ENCODE data around the gene AOPEP.

AOPEP gene

GRCh38 chr9:94782355-94783101, 56.0 kb downstream of the AOPEP start:
- H3K4me3 ChIP-seq (ENCODE audit: low read depth in 1 of 2, low read length in 2 of 2): no peak overlapping the region
- no peaks in the 10 kb centered on the region for H3K9me3 ChIP-seq (ENCODE audit: control insufficient read depth in 1 of 2, low read length in 2 of 2)
- no peaks in the 10 kb centered on the region for H3K27me3 ChIP-seq (ENCODE audit: low read depth, low read length)
- H3K4me1 ChIP-seq (ENCODE audit: control insufficient read depth in 1 of 2, insufficient read depth in 2 of 2, low read length in 2 of 2): peaks cover 0 to 4% of the 10 kb centered on the region in 2 donors
- no peaks in the 10 kb centered on the region for H3K36me3 ChIP-seq (ENCODE audit: control insufficient read depth in 1 of 2, insufficient read depth in 2 of 2, low read length in 2 of 2)
- H3K27ac ChIP-seq (ENCODE audit: low read length): peak overlapping the region; percentile 58

DNA sequence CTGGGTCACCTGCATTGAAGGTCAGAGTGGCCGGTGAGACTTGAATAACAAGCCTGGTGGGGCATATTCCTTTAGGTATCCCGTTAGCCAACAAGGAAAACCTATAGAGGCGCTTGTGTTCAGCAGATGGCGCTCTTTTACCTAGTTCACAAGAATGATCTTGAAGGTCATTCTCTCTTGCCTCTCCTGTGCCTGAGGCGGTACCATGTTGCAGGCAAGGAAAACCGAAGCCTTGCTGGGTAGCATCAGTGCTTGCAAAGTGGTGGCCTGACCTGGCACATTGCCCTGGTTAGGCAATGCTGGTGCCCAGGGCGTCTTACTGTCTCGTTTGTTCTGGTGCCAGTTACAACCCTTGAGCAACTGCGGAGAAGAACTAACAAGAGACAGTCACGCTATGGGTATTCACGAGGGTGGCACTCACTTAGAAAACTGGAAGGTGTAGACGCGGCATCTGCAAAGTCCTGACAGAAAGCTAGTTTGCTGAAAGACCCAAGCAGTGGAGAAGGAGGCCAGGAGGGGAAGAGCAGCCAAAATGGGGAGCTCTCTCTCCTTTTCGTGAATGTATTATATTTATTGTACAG, 56.7 kb downstream of the AOPEP start:
- H3K4me3 ChIP-seq (ENCODE audit: low read depth in 1 of 2, low read length in 2 of 2): no peak overlapping the region
- H3K4me1 ChIP-seq (ENCODE audit: control insufficient read depth in 1 of 2, insufficient read depth in 2 of 2, low read length in 2 of 2): peaks cover 0 to 4% of the 10 kb centered on the region in 2 donors
- no peaks in the 10 kb centered on the region for H3K36me3 ChIP-seq (ENCODE audit: control insufficient read depth in 1 of 2, insufficient read depth in 2 of 2, low read length in 2 of 2)
- no peaks in the 10 kb centered on the region for H3K27me3 ChIP-seq (ENCODE audit: low read depth, low read length)
- no peaks in the 10 kb centered on the region for H3K9me3 ChIP-seq (ENCODE audit: control insufficient read depth in 1 of 2, low read length in 2 of 2)
- peak overlapping the region; percentile 58 for H3K27ac ChIP-seq (ENCODE audit: low read length)

DNA sequence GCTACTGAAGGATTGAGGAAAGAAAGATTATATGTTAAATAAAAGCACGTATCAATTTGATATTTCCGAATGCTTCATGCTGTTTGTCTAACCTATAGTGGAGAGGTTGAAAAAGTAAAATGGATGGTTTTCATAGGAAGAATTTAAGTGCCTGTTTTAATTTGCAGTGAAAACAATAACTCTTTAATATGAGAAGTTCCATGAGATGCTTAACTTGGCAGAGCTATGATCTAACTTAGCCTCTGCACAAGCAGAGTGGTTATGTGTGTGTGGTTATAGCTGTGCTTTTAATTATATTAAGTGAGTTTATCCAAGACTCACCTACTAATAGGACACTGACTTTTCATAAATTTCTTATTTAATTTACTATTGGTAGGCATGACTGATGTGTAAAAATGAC, 57.4 kb downstream of the AOPEP start:
- no peaks in the 10 kb centered on the region for H3K36me3 ChIP-seq (ENCODE audit: control insufficient read depth in 1 of 2, insufficient read depth in 2 of 2, low read length in 2 of 2)
- H3K4me3 ChIP-seq (ENCODE audit: low read depth in 1 of 2, low read length in 2 of 2): no peak overlapping the region
- H3K4me1 ChIP-seq (ENCODE audit: control insufficient read depth in 1 of 2, insufficient read depth in 2 of 2, low read length in 2 of 2): peaks cover 0 to 4% of the 10 kb centered on the region in 2 donors
- H3K27me3 ChIP-seq (ENCODE audit: low read depth, low read length): no peaks in the 10 kb centered on the region
- H3K27ac ChIP-seq (ENCODE audit: low read length): no peak overlapping the region
- H3K9me3 ChIP-seq (ENCODE audit: control insufficient read depth in 1 of 2, low read length in 2 of 2): no peaks in the 10 kb centered on the region

- Histone ChIP-seq H3K4me1 (ENCODE audit: control insufficient read depth in 1 of 2, insufficient read depth in 2 of 2, low read length in 2 of 2) (peaks cover 0 to 4% of the 10 kb centered on the region in 2 donors), H3K36me3 (ENCODE audit: control insufficient read depth in 1 of 2, insufficient read depth in 2 of 2, low read length in 2 of 2) (peaks cover 0 to 3% of the 10 kb centered on the region in 2 donors), H3K27ac (ENCODE audit: low read length) (no peak overlapping the region)
These were observed 59.0 kb downstream of the AOPEP start for GRCh38 chr9:94785215-94786169.

GRCh38 chr9:94786586-94786985, 60.1 kb downstream of the AOPEP start:
- H3K9me3 ChIP-seq (ENCODE audit: control insufficient read depth in 1 of 2, low read length in 2 of 2): no peaks in the 10 kb centered on the region
- no peak overlapping the region for H3K27ac ChIP-seq (ENCODE audit: low read length)
- no peaks in the 10 kb centered on the region for H3K27me3 ChIP-seq (ENCODE audit: low read depth, low read length)
- no peak overlapping the region for H3K4me3 ChIP-seq (ENCODE audit: low read depth in 1 of 2, low read length in 2 of 2)
- H3K36me3 ChIP-seq (ENCODE audit: control insufficient read depth in 1 of 2, insufficient read depth in 2 of 2, low read length in 2 of 2): peaks cover 0 to 4% of the 10 kb centered on the region in 2 donors
- peaks cover 0 to 4% of the 10 kb centered on the region in 2 donors for H3K4me1 ChIP-seq (ENCODE audit: control insufficient read depth in 1 of 2, insufficient read depth in 2 of 2, low read length in 2 of 2)

More at GRCh38 chr9:94785215-94786169, 59.0 kb downstream of the AOPEP start:
- H3K27me3 ChIP-seq (ENCODE audit: low read depth, low read length): no peaks in the 10 kb centered on the region
- H3K4me3 ChIP-seq (ENCODE audit: low read depth in 1 of 2, low read length in 2 of 2): no peak overlapping the region
- no peaks in the 10 kb centered on the region for H3K9me3 ChIP-seq (ENCODE audit: control insufficient read depth in 1 of 2, low read length in 2 of 2)

DNA sequence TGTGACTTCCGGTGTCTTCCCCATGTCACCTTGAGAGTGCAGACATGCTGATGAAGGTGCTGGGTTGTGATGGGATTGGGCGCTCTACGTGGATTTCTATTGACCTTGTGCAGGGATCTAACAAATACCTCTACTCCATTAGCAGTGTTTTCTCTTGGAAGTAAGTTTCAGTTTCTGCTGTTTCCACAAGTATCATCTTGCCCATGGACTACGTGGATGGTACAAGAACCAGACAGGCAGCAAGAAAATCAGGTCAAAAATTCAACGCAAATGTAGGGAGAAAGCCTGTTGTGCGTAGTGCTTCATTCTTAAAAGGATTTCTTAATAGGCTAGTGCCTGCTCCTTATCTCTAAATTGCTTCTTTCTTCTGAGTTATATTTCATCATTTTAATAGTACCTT, 60.8 kb downstream of the AOPEP start:
- Histone ChIP-seq H3K27ac (ENCODE audit: low read length) (no peak overlapping the region), H3K9me3 (ENCODE audit: control insufficient read depth in 1 of 2, low read length in 2 of 2) (no peaks in the 10 kb centered on the region), H3K4me3 (ENCODE audit: low read depth in 1 of 2, low read length in 2 of 2) (no peak overlapping the region), H3K4me1 (ENCODE audit: control insufficient read depth in 1 of 2, insufficient read depth in 2 of 2, low read length in 2 of 2) (peaks cover 0 to 4% of the 10 kb centered on the region in 2 donors), H3K27me3 (ENCODE audit: low read depth, low read length) (no peaks in the 10 kb centered on the region), H3K36me3 (ENCODE audit: control insufficient read depth in 1 of 2, insufficient read depth in 2 of 2, low read length in 2 of 2) (peaks cover 0 to 4% of the 10 kb centered on the region in 2 donors)

DNA sequence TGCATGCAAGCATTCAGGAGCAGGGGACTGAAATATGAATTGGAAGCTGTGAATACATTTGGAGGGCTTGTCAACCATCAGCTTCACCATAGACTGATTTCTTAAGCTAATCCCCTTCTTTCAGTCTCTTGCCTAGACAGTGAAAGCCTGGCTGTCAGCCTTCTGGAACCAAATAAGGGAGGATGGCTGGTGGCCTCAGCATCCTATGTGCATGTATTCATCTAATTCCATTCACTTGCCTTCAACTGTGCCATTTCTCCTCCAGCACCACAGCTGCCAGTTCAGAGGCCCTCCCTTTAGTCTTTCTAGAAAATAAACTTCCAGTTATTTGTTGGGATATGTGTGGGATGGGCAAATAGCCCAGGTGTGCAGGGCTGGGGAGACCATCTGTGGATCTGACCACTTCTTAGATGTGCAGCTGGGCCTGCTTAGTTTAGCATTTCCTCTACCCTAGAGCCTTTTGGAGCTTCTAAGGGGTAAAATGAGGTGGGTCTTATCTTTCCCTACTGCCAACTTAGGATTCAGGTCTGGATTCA, 62.1 kb downstream of the AOPEP start:
- H3K36me3 ChIP-seq (ENCODE audit: control insufficient read depth in 1 of 2, insufficient read depth in 2 of 2, low read length in 2 of 2): peaks cover 0 to 11% of the 10 kb centered on the region in 2 donors
- no peaks in the 10 kb centered on the region for H3K27me3 ChIP-seq (ENCODE audit: low read depth, low read length)
- no peaks in the 10 kb centered on the region for H3K9me3 ChIP-seq (ENCODE audit: control insufficient read depth in 1 of 2, low read length in 2 of 2)
- no peaks in the 10 kb centered on the region for H3K4me1 ChIP-seq (ENCODE audit: control insufficient read depth in 1 of 2, insufficient read depth in 2 of 2, low read length in 2 of 2)
- H3K27ac ChIP-seq (ENCODE audit: low read length): no peak overlapping the region
- no peak overlapping the region for H3K4me3 ChIP-seq (ENCODE audit: low read depth in 1 of 2, low read length in 2 of 2)

GRCh38 chr9:94791435-94791834, 64.9 kb downstream of the AOPEP start:
- Histone ChIP-seq H3K27me3 (ENCODE audit: low read depth, low read length) (no peaks in the 10 kb centered on the region), H3K4me1 (ENCODE audit: control insufficient read depth in 1 of 2, insufficient read depth in 2 of 2, low read length in 2 of 2) (no peaks in the 10 kb centered on the region), H3K4me3 (ENCODE audit: low read depth in 1 of 2, low read length in 2 of 2) (no peak overlapping the region), H3K27ac (ENCODE audit: low read length) (no peak overlapping the region), H3K9me3 (ENCODE audit: control insufficient read depth in 1 of 2, low read length in 2 of 2) (no peaks in the 10 kb centered on the region), H3K36me3 (ENCODE audit: control insufficient read depth in 1 of 2, insufficient read depth in 2 of 2, low read length in 2 of 2) (peaks cover 0 to 14% of the 10 kb centered on the region in 2 donors)

GRCh38 chr9:94792511-94792910, 66.0 kb downstream of the AOPEP start:
- Histone ChIP-seq H3K36me3 (ENCODE audit: control insufficient read depth in 1 of 2, insufficient read depth in 2 of 2, low read length in 2 of 2) (peaks cover 0 to 14% of the 10 kb centered on the region in 2 donors), H3K27me3 (ENCODE audit: low read depth, low read length) (no peaks in the 10 kb centered on the region), H3K9me3 (ENCODE audit: control insufficient read depth in 1 of 2, low read length in 2 of 2) (no peaks in the 10 kb centered on the region), H3K27ac (ENCODE audit: low read length) (no peak overlapping the region), H3K4me1 (ENCODE audit: control insufficient read depth in 1 of 2, insufficient read depth in 2 of 2, low read length in 2 of 2) (no peaks in the 10 kb centered on the region), H3K4me3 (ENCODE audit: low read depth in 1 of 2, low read length in 2 of 2) (no peak overlapping the region)

- Histone ChIP-seq H3K27me3 (ENCODE audit: low read depth, low read length) (no peaks in the 10 kb centered on the region), H3K9me3 (ENCODE audit: control insufficient read depth in 1 of 2, low read length in 2 of 2) (no peaks in the 10 kb centered on the region), H3K36me3 (ENCODE audit: control insufficient read depth in 1 of 2, insufficient read depth in 2 of 2, low read length in 2 of 2) (peaks cover 0 to 14% of the 10 kb centered on the region in 2 donors), H3K4me3 (ENCODE audit: low read depth in 1 of 2, low read length in 2 of 2) (no peak overlapping the region), H3K27ac (ENCODE audit: low read length) (no peak overlapping the region), H3K4me1 (ENCODE audit: control insufficient read depth in 1 of 2, insufficient read depth in 2 of 2, low read length in 2 of 2) (no peaks in the 10 kb centered on the region)
These were observed 68.1 kb downstream of the AOPEP start for GRCh38 chr9:94794476-94795167.
